GM18520 (cell line): ENCODE results near the gene ARVCF.
"Not testable (repeated sequence)": the region's sequence is repeated elsewhere in the genome, so short reads cannot be mapped to it uniquely, and the experiment has no call there.

Source experiments
- ATAC-seq: cut with Tn5 transposase; IDR thresholded peaks from one replicate; pipeline ENCODE4 v1.9.1; 2021; ENCODE audit not compliant: unreplicated experiment

The ARVCF gene

GRCh38 chr22:19942157-19943081 lies 74.2 kb downstream of the ARVCF start:
- ATAC-seq: no peak

GRCh38 chr22:19941365-19942082 lies 75.1 kb downstream of the ARVCF start, which contains the start of the genes COMT and TXNRD2:
Gene COMT, plus strand, starts transcription at chr22:19941772. Its CDS starts 20,755 bp downstream, at chr22:19962527.
Gene TXNRD2, minus strand, starts transcription at chr22:19941818. Its CDS starts 15 bp downstream, at chr22:19941803.
- no peak for ATAC-seq

- ATAC-seq: no peak
Measured at GRCh38 chr22:19940536-19941364, 75.9 kb downstream of the ARVCF start.

- no peak for ATAC-seq
Measured at GRCh38 chr22:19937616-19938473, 78.8 kb downstream of the ARVCF start.

GRCh38 chr22:19936513-19936912 lies 80.1 kb downstream of the ARVCF start:
- ATAC-seq: no peak

GRCh38 chr22:19935123-19935718 lies 81.4 kb downstream of the ARVCF start:
- not testable (repeated sequence) for ATAC-seq

GRCh38 chr22:19933341-19934241 lies 83.0 kb downstream of the ARVCF start:
- ATAC-seq: no peak

- no peak for ATAC-seq
Measured at GRCh38 chr22:19932367-19933206, 84.0 kb downstream of the ARVCF start.

GRCh38 chr22:19931514-19931913 lies 85.1 kb downstream of the ARVCF start:
- ATAC-seq: no peak

GRCh38 chr22:19930551-19931486 lies 85.8 kb downstream of the ARVCF start:
- no peak for ATAC-seq

GRCh38 chr22:19929586-19930550 lies 86.8 kb downstream of the ARVCF start:
- ATAC-seq: no peak

GRCh38 chr22:19928207-19928606 lies 88.4 kb downstream of the ARVCF start:
- ATAC-seq: no peak

GRCh38 chr22:19927696-19928095 lies 88.9 kb downstream of the ARVCF start:
- ATAC-seq: no peak

GRCh38 chr22:19926028-19926427 lies 90.6 kb downstream of the ARVCF start:
- not testable (repeated sequence) for ATAC-seq

GRCh38 chr22:19923914-19924513 lies 92.6 kb downstream of the ARVCF start:
- no peak for ATAC-seq
